ENCODE results near the gene TAS2R38.

The TAS2R38 gene

GRCh38 chr7:141975806-141976523 is 2.4 kb upstream of the TAS2R38 start:
- DNase-seq, result peak; percentile 63 to 73

- DNase-seq, result peak; percentile 29 to 38
These were observed 1.3 kb upstream of the TAS2R38 start for GRCh38 chr7:141974831-141975230.

GRCh38 chr7:141960687-141961422 is 12.7 kb downstream of the TAS2R38 start:
- DNase-seq, result peak; percentile 89 to 92

GRCh38 chr7:141956084-141956483 is 17.5 kb downstream of the TAS2R38 start:
- DNase-seq, result peak; percentile 94 to 97

- no peak for DNase-seq
These were observed 19.2 kb downstream of the TAS2R38 start for GRCh38 chr7:141954334-141954733.

GRCh38 chr7:141952461-141952860 is 21.1 kb downstream of the TAS2R38 start:
- DNase-seq, result no peak

- peak; percentile 24 to 34 for DNase-seq
These were observed 22.8 kb downstream of the TAS2R38 start for GRCh38 chr7:141950806-141951205.

GRCh38 chr7:141949911-141950310 is 23.7 kb downstream of the TAS2R38 start:
- DNase-seq, result no peak

GRCh38 chr7:141949451-141949850 is 24.1 kb downstream of the TAS2R38 start:
- no peak for DNase-seq

- DNase-seq, result peak; percentile 23 to 24
These were observed 24.6 kb downstream of the TAS2R38 start for GRCh38 chr7:141949021-141949420.

GRCh38 chr7:141946796-141947195 is 26.8 kb downstream of the TAS2R38 start, which contains the start of gene CLEC5A:
CLEC5A (minus strand) TSS chr7:141946974; CDS start chr7:141946292, 682 bp downstream.
- DNase-seq, result peak; percentile 14 to 28

GRCh38 chr7:141945356-141945755 is 28.2 kb downstream of the TAS2R38 start:
- peak; percentile 94 to 96 for DNase-seq

GRCh38 chr7:141944811-141945210 is 28.8 kb downstream of the TAS2R38 start:
- DNase-seq, result peak; percentile 19 to 28

- DNase-seq, result no peak
These were observed 29.7 kb downstream of the TAS2R38 start for GRCh38 chr7:141943846-141944245.

- DNase-seq, result no peak
These were observed 32.5 kb downstream of the TAS2R38 start for GRCh38 chr7:141941075-141941474.

GRCh38 chr7:141930211-141930610 is 43.4 kb downstream of the TAS2R38 start:
- no peak for DNase-seq

GRCh38 chr7:141928845-141929195 is 44.8 kb downstream of the TAS2R38 start:
- DNase-seq, result peak in 1 of 2 experiments; percentile 48

GRCh38 chr7:141928146-141928844 is 45.3 kb downstream of the TAS2R38 start:
- DNase-seq, result peak; percentile 85 to 90
